22Rv1 (cell line): ENCODE measurements around the gene STAC3.

Experiments used
- H3K27ac ChIP-seq: fragments of 450-650 bp; 2 replicates; pipeline ENCODE4 v1.5.1; 2017
- ZFX ChIP-seq: fragments of 450-650 bp; IDR thresholded peaks from 2 replicates; pipeline ENCODE4 v1.6.1; 2017; ENCODE audit warnings: antibody characterized with exemption, borderline replicate concordance
- TF ChIP-seq, protein P1 (sequence below): fragments of 450-650 bp; IDR thresholded peaks from 2 replicates; pipeline ENCODE4 v1.5.1; 2017; ENCODE audit warnings: mild to moderate bottlenecking

STAC3 gene

DNA sequence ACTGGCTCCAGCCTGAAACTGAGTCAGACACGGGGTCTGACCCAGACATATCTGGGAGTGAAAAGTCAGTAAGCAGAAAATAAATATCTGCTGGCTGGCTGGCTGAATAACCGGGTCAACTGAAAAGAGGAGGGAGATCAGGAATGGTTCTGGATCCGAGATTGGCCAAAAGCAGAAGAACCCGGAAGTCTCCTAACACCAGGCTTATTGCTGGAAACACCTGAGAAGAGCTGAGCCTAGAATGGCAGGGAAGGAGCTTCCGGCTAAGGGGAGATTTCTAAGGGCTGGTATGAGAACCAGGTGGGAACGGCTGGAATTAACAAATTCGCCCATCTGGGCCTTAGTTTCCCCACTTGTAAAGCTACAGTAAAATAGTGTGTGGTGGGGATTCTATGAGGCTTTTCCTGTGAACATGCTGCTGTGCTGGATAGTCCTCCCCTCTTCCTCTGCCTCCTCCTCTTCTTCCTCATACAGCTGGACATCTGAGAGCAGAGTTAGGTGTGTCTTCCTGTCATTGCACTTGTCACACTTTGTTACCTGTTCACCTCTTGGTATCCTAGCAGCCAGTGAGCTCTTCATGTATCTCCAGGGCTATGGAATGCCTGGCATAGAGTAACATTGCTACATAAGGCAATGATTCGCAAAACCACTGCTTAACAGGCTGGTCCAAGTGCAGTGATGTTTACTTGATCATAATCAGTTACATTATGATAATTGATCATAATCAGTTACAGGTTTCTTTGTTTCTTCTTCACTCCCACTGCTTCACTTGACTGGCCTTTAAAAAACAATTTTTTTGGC is 23.5 kb downstream of the STAC3 start:
- TF ChIP-seq, protein P1, sequence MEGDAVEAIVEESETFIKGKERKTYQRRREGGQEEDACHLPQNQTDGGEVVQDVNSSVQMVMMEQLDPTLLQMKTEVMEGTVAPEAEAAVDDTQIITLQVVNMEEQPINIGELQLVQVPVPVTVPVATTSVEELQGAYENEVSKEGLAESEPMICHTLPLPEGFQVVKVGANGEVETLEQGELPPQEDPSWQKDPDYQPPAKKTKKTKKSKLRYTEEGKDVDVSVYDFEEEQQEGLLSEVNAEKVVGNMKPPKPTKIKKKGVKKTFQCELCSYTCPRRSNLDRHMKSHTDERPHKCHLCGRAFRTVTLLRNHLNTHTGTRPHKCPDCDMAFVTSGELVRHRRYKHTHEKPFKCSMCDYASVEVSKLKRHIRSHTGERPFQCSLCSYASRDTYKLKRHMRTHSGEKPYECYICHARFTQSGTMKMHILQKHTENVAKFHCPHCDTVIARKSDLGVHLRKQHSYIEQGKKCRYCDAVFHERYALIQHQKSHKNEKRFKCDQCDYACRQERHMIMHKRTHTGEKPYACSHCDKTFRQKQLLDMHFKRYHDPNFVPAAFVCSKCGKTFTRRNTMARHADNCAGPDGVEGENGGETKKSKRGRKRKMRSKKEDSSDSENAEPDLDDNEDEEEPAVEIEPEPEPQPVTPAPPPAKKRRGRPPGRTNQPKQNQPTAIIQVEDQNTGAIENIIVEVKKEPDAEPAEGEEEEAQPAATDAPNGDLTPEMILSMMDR, result no peak
- TF ChIP-seq ZFX, result no peak
- H3K27ac ChIP-seq, result peak overlapping the region; percentile 100

DNA sequence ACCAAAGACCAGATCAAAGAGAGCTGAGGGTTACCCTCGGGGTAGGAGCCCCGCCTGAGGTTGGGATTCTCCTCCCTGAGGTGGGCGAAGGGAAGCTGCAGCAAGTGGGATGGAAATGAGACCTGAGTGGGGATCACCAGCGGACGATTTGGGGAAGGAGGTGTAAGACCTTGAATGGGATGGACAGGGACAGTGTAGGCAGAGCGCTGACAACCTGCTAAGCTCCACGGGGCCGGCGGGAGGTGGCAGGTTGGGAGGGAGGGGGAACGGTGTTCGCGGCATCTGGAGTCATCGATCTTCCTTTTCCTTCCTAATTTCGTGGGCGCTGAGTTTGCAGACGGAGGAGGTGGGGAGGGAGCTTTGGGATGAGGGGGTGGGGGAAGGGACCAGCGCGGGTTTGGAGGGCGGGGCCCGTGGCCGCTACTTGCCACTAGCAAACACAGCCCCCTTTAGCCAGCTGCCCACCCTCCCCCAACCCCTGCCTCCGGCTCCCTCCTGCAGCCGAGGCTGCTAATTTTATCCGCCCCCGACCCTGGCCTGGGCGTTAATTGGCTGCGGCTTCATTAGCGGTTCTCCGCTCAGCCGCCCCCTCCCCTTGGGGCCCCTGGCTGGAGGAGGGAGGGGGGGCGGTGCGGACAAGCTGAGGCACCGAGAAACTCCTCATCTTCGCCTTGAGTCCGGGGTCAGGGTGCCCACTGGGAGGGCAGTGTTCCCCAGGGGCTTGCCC is 24.2 kb downstream of the STAC3 start:
- H3K27ac ChIP-seq, result peak overlapping the region; percentile 100
- TF ChIP-seq, protein P1, result no peak
- no peak for TF ChIP-seq ZFX

DNA sequence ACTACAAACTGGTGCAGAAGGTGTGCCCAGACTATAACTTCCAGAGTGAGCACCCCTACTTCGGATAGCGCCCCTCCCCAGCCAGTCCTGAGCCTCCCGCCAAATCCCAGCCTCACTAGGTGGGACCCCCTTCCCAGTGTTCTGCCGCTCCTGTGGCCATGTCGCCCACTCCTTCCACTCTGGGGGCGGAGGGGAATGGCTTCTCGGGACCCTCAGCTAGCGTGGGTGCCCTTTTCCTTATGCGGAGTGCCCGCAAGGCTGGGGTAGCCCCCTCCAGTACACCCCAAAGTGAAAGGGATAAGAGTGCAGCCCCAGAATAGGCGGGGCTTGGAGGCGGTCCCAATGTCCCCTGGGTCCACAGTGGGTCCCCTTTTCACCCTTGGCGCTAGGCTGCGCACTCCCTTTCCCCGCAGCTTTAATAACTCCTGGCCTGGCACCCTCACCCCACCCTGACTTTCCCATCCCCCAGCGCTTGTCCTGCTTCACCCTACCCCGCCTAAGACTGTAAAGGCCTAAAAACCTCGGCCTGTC is 25.2 kb downstream of the STAC3 start:
- TF ChIP-seq, protein P1, result no peak
- TF ChIP-seq ZFX, result no peak
- peak overlapping the region; percentile 100; the same call in 1 of the 2 replicates for H3K27ac ChIP-seq

DNA sequence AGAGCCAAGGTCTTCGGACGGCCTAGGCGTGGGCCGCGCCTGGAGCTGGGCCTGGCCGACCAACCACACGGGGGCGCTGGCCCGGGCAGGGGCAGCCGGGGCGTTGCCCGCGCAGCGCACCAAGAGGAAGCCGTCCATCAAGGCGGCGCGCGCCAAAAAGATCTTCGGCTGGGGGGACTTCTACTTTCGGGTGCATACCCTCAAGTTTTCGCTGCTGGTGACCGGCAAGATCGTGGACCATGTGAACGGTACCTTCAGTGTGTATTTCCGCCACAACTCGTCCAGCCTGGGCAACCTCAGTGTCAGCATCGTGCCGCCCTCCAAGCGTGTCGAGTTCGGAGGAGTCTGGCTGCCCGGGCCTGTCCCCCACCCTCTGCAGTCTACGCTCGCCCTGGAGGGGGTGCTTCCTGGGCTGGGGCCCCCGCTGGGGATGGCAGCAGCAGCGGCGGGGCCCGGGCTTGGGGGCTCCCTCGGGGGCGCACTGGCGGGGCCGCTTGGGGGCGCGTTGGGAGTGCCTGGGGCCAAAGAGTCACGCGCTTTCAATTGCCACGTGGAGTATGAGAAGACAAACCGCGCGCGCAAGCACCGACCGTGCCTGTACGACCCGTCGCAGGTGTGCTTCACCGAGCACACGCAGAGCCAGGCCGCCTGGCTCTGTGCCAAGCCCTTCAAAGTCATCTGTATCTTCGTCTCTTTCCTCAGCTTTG is 25.9 kb downstream of the STAC3 start:
- 0 out of 2 replicates have a peak overlapping the region, but pooled peaks have one; percentile 13 for H3K27ac ChIP-seq
- TF ChIP-seq ZFX, result no peak
- TF ChIP-seq, protein P1, result peak; percentile 66

DNA sequence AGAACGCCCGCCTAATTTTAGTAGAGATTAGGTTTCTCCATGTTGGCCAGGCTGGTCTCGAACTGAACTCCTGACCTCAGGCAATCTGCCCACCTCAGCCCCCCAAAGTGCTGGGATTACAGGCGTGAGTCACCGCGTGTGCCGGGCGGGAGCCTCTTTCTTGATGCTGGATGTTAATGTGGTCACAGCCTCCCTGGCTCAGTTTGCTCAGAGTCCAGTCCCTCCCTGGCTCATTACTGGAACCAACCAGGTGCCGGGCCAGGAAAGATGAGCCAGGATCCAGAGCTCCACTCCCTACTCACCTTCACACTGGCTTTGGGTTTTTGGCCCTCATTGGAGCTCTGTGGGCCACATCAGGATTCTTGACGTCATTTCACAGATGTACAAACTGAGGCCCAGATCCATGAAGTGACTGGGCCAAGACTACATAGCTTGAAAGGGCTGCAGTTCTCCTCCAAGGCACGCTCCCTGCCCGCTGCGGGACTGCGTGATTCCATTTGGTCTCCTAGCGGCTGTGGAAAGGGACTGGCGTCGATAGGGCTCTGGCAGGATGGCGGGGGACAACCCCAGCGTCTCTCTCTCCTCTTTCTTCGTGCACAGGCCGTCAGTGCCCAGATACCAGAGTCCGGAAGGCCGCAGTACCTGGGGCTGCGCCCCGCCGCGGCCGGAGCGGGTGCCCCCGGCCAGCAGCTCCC is 26.6 kb downstream of the STAC3 start:
- H3K27ac ChIP-seq, result 0 out of 2 replicates have a peak overlapping the region, but pooled peaks have one; percentile 13
- TF ChIP-seq, protein P1, result no peak
- TF ChIP-seq ZFX, result no peak
